Globus pallidus (tissue), 1 donor: Measurements from ENCODE around the gene EGFR.

Experiments used
- DNase-seq: peaks from one replicate; pipeline ENCODE4 v3.0.0-alpha.2; 2015; ENCODE audit warnings: low spot score

EGFR gene

DNA sequence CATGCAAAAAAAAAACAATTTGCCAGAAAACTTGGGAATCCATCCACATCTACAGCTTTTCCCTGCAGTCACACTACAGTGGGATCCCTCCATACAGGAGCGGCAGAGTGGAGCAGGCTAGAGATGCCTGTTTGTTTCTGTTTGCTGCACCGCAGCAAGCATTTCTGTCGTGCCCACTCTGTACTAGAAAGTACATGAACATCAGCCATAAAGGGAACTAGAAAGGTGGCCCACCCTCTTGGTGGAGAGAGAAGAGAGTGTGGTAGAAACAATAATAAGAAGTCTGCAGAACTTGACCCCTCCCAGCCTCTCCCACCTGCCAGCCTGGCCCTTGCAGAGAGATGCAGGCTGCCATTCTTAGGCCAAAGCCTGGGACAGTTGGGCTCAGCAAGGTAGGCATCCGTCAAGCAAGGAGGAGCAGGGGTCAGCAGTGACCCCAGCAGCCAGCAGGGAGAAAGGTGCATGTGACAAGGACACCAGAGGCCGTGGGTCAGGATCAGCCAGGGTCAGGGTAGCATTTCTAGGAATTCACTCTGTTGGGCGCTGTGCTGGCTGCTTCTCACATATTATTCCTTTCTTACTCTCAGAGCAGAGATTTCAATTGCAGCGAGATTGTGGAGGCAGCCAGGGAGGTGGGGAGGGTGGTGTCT lies 171.8 kb downstream of the EGFR start:
- DNase-seq, result no peak

DNA sequence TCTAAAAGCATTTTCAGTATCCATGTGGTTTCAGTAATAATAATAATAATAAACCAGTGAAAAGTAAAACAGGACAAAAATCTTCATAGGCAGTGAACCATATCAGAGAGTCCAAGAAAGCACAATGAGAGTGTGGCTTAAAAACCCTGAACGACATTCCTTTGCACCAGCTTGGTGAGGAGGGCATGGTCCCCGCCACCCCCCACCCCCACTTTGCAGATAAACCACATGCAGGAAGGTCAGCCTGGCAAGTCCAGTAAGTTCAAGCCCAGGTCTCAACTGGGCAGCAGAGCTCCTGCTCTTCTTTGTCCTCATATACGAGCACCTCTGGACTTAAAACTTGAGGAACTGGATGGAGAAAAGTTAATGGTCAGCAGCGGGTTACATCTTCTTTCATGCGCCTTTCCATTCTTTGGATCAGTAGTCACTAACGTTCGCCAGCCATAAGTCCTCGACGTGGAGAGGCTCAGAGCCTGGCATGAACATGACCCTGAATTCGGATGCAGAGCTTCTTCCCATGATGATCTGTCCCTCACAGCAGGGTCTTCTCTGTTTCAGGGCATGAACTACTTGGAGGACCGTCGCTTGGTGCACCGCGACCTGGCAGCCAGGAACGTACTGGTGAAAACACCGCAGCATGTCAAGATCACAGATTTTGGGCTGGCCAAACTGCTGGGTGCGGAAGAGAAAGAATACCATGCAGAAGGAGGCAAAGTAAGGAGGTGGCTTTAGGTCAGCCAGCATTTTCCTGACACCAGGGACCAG lies 172.5 kb downstream of the EGFR start:
- DNase-seq, result no peak

DNA sequence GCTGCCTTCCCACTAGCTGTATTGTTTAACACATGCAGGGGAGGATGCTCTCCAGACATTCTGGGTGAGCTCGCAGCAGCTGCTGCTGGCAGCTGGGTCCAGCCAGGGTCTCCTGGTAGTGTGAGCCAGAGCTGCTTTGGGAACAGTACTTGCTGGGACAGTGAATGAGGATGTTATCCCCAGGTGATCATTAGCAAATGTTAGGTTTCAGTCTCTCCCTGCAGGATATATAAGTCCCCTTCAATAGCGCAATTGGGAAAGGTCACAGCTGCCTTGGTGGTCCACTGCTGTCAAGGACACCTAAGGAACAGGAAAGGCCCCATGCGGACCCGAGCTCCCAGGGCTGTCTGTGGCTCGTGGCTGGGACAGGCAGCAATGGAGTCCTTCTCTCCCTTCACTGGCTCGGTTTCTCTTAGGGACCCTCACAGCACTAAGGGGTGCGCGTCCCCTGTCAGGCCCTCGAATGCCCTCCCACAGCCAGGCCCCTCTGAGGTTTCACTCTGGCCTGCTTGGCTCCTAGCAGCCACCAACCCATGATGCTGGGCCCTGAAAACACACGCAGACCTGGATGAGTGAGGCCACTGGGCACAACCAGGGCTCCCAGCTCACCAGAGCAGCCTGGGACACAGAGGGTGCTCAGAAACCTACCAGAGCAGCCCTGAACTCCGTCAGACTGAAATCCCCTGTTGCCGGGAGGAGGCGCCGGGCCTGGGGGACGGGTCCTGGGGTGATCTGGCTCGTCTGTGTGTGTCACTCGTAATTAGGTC lies 173.3 kb downstream of the EGFR start:
- DNase-seq, result no peak

DNA sequence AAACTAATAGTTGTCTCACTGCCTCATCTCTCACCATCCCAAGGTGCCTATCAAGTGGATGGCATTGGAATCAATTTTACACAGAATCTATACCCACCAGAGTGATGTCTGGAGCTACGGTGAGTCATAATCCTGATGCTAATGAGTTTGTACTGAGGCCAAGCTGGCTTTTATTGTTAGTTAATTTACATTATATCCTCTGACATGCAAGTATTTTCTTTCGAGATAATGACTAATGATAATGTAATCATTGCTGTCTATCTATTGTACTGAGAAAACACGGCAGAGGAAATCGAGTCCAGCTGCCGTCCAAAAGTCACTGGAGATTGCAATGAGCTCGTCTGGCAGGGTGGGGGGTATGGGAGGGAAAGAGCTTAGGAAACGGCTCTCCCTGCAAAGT lies 173.9 kb downstream of the EGFR start:
- no peak for DNase-seq

DNA sequence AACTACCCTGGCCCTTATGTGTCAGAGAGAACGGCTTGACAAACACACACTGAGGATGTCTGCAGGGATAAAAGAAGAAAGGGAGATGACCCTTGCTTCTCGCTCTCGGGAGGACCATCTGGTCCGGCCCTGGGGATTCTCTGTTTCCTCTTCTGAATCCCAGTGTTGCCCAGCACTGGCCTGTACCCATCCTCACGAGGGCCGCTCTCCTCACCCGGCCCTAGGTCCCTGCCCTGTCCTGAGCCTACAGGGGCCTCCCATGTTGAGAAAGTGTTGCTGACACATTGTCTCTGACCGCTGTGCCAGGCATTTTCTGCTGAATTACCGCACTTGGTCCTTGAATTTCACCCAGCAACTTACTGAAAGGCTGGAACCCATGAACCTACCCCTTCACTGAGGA lies 174.4 kb downstream of the EGFR start:
- no peak for DNase-seq

DNA sequence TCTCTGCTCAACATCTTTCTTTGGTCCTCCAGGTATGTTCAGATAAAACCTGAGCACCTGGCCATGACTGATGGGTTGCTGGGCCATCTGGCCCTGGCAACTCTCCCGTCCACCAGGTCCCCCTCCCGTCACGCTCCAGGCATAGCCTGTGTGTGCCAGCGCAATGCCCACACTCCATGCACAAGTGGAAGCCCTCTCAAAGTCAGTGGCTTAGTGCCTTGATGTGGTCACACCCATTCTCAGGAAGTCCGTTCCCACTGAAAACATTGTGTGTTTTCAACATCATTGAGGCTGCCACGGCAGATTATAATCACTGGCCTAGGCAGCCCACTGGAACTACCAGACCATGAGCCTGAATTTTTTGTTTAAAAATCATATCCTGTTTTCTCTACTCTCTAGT lies 175.7 kb downstream of the EGFR start:
- no peak for DNase-seq

DNA sequence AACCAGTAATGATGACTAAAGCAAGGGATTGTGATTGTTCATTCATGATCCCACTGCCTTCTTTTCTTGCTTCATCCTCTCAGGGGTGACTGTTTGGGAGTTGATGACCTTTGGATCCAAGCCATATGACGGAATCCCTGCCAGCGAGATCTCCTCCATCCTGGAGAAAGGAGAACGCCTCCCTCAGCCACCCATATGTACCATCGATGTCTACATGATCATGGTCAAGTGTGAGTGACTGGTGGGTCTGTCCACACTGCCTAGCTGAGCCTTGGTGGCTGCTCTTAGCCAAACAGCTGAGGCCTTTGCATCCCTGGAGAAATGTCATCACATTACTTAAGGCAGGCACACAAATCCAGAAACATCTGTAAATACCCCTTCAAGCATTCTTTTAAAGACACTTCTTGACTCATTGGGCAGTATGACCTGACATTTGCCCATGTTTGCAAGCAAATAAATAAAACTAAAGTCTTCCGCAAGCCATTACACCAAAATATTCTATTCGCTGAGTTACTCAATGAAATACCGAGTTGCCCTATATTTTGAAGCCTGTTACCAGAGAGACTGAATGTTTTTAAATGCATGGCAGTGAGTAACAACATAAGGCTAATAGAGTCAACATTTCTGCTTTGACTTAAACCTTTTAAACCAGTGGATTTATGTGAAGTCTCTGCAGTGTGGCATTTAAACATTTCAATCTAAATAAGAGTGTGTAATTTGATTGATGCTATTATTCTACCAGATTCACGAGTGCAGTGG lies 180.0 kb downstream of the EGFR start:
- DNase-seq, result no peak

DNA sequence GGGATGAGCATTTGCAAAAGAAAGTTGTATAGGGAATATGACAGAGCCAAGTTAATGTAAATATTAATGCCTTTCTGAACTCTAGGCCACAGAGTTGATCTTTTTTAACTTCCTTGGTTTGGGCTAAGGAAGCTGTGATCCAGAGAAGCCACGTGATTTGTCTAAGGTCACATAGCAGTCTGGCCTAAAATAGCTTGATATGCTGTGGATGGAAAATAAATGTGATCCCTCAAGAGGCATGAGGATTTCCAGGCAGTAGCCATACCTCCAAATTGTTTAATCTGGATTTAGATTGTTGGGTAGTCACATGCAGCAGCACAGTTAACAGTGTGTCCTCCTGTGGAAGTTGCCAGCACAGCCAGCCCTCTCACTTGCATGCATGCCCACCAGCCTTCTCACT lies 180.6 kb downstream of the EGFR start:
- DNase-seq, result no peak

DNA sequence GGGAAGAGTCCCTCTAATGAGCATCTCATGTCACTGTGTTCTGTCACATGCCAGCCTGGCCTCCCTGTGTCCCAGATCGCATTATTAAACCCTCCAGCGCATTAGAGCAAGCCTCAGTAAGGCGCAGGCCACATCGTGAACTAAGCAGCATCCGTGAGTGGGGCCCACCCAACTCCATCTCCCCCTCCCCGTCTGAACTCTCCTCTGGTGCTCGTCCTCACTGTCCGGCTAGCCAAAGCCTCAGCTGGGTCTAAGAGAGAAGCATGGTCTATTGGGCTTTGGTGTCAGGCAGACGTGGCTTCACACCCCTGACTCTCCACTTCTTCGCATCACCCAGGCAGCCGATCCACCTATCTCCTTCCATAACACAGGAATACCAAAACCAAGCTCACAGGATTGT lies 181.6 kb downstream of the EGFR start:
- no peak for DNase-seq

DNA sequence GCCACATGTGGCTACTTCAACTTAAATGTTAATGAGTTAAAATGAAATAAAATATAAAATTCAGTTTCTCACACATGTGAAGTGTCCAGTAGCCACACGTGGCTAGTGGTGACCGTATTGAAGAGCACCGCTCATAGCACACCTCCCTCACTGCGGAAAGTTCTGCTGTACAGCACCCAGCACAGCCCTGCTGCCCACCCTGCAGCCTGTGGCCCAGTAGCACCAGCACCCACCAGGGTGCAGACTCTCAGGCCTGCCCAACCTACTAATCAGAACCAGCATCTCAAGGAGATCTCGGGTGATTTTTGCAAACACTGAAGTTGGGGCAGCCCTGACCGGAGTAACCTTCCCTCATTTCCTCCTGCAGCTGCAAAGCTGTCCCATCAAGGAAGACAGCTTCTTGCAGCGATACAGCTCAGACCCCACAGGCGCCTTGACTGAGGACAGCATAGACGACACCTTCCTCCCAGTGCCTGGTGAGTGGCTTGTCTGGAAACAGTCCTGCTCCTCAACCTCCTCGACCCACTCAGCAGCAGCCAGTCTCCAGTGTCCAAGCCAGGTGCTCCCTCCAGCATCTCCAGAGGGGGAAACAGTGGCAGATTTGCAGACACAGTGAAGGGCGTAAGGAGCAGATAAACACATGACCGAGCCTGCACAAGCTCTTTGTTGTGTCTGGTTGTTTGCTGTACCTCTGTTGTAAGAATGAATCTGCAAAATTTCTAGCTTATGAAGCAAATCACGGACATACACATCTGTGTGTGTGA lies 183.5 kb downstream of the EGFR start:
- DNase-seq, result no peak

DNA sequence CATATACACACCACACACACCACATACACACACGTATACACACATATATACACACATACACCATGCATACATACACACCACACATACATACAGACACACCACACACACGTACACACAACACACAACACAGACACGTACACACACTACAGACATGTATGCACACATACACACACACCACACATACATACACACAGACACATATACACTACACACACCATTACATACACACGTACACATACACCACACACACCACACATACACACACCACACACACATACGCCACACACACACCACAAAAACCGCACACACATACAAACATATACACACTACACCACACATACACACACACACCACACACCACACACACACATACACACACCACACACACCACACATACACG lies 184.5 kb downstream of the EGFR start:
- no peak for DNase-seq

DNA sequence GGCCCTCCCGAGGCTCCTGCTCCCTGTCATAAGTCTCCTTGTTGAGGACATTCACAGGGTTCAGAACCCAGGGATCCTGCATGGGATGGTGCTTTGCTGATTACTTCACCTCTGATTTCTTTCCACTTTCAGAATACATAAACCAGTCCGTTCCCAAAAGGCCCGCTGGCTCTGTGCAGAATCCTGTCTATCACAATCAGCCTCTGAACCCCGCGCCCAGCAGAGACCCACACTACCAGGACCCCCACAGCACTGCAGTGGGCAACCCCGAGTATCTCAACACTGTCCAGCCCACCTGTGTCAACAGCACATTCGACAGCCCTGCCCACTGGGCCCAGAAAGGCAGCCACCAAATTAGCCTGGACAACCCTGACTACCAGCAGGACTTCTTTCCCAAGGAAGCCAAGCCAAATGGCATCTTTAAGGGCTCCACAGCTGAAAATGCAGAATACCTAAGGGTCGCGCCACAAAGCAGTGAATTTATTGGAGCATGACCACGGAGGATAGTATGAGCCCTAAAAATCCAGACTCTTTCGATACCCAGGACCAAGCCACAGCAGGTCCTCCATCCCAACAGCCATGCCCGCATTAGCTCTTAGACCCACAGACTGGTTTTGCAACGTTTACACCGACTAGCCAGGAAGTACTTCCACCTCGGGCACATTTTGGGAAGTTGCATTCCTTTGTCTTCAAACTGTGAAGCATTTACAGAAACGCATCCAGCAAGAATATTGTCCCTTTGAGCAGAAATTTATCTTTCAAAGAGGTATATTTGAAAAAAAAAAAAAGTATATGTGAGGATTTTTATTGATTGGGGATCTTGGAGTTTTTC lies 186.5 kb downstream of the EGFR start:
- no peak for DNase-seq

DNA sequence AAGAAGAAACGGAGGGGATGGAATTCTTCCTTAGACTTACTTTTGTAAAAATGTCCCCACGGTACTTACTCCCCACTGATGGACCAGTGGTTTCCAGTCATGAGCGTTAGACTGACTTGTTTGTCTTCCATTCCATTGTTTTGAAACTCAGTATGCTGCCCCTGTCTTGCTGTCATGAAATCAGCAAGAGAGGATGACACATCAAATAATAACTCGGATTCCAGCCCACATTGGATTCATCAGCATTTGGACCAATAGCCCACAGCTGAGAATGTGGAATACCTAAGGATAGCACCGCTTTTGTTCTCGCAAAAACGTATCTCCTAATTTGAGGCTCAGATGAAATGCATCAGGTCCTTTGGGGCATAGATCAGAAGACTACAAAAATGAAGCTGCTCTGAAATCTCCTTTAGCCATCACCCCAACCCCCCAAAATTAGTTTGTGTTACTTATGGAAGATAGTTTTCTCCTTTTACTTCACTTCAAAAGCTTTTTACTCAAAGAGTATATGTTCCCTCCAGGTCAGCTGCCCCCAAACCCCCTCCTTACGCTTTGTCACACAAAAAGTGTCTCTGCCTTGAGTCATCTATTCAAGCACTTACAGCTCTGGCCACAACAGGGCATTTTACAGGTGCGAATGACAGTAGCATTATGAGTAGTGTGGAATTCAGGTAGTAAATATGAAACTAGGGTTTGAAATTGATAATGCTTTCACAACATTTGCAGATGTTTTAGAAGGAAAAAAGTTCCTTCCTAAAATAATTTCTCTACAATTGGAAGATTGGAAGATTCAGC lies 187.6 kb downstream of the EGFR start:
- DNase-seq, result no peak

DNA sequence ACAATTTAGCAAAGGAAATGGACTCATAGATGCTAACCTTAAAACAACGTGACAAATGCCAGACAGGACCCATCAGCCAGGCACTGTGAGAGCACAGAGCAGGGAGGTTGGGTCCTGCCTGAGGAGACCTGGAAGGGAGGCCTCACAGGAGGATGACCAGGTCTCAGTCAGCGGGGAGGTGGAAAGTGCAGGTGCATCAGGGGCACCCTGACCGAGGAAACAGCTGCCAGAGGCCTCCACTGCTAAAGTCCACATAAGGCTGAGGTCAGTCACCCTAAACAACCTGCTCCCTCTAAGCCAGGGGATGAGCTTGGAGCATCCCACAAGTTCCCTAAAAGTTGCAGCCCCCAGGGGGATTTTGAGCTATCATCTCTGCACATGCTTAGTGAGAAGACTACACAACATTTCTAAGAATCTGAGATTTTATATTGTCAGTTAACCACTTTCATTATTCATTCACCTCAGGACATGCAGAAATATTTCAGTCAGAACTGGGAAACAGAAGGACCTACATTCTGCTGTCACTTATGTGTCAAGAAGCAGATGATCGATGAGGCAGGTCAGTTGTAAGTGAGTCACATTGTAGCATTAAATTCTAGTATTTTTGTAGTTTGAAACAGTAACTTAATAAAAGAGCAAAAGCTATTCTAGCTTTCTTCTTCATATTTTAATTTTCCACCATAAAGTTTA lies 188.8 kb downstream of the EGFR start:
- DNase-seq, result no peak

DNA sequence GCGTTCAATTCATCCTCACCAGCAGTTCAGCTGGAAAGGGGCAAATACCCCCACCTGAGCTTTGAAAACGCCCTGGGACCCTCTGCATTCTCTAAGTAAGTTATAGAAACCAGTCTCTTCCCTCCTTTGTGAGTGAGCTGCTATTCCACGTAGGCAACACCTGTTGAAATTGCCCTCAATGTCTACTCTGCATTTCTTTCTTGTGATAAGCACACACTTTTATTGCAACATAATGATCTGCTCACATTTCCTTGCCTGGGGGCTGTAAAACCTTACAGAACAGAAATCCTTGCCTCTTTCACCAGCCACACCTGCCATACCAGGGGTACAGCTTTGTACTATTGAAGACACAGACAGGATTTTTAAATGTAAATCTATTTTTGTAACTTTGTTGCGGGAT lies 190.5 kb downstream of the EGFR start:
- no peak for DNase-seq

DNA sequence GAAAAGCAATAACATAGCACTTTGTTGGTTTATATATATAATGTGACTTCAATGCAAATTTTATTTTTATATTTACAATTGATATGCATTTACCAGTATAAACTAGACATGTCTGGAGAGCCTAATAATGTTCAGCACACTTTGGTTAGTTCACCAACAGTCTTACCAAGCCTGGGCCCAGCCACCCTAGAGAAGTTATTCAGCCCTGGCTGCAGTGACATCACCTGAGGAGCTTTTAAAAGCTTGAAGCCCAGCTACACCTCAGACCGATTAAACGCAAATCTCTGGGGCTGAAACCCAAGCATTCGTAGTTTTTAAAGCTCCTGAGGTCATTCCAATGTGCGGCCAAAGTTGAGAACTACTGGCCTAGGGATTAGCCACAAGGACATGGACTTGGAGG lies 191.4 kb downstream of the EGFR start:
- DNase-seq, result no peak

DNA sequence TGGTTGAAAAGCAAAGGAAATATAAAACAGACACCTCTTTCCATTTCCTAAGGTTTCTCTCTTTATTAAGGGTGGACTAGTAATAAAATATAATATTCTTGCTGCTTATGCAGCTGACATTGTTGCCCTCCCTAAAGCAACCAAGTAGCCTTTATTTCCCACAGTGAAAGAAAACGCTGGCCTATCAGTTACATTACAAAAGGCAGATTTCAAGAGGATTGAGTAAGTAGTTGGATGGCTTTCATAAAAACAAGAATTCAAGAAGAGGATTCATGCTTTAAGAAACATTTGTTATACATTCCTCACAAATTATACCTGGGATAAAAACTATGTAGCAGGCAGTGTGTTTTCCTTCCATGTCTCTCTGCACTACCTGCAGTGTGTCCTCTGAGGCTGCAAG lies 191.9 kb downstream of the EGFR start:
- no peak for DNase-seq

DNA sequence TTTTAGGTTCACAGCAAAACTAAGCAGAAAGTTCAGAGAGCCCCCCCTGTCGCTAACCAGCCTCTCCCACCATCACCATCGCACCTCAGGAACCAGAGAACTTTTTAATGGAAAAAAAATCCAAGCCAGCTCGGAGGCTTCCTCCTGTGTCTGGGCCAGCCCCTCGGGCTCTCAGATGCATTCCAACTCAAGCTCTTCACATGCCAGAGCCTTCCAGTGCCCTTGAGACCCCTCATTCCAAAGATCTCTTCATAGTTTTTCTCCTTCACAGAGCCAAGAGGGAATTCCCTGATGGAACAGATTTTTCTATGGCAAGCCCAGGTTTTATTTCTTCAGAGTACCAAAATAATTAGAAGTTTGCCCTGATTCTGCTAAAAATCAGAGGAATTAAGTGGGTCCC lies 192.9 kb downstream of the EGFR start:
- DNase-seq, result no peak

DNA sequence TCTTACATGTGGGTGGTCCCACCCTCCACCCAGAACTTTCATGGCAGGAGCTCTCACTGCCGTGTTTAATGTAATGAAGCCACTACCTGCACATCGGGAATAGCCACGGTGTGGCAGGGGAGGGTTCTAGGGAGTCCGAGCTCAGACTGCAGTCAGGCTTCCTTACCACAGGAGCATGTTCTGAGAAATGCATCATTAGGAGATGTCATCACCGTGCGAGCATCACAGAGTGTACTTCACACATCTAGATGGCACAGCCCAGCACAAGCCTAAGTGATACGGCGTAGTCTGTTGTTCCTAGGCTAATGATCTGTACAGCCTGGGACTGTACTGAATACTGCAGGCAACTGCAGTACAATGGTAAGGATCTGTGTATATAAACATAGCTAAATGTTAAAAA lies 193.4 kb downstream of the EGFR start:
- DNase-seq, result no peak
